IgD-negative memory B cell (primary cell): ENCODE results near the gene ASTN2. TPM values are rescaled to one million over a fixed set of nuclear protein-coding genes. Genes with fewer than 3 reads are reported as not detected.

Experiments
- H3K27ac Mint-ChIP-seq, 3 donors: one replicate each; pipeline ENCODE4 v1.8.0; 2020 to 2022; ENCODE audit warnings: mild to moderate bottlenecking in 3 of 3, mixed read lengths in 3 of 3, moderate library complexity in 1 of 3
- H3K27me3 Mint-ChIP-seq: one replicate; pipeline ENCODE4 v1.8.0; 2021; ENCODE audit warnings: mixed read lengths
- H3K36me3 Mint-ChIP-seq: one replicate; pipeline ENCODE4 v1.8.0; 2020; ENCODE audit warnings: mild to moderate bottlenecking, mixed read lengths
- H3K4me1 Mint-ChIP-seq, 3 donors: one replicate each; pipeline ENCODE4 v1.8.0; 2020 to 2022; ENCODE audit warnings: mixed read lengths in 3 of 3, mild to moderate bottlenecking in 1 of 3
- H3K4me3 Mint-ChIP-seq, 4 donors: one replicate each; pipeline ENCODE4 v1.8.0; 2020 to 2022; ENCODE audit warnings: mild to moderate bottlenecking in 4 of 4, mixed read lengths in 4 of 4, moderate library complexity in 3 of 4
- H3K9me3 Mint-ChIP-seq, 3 donors: one replicate each; pipeline ENCODE4 v1.8.0; 2020 to 2021; ENCODE audit warnings: mixed read lengths in 3 of 3, mild to moderate bottlenecking in 1 of 3
- polyA plus RNA-seq: library from polyadenylated mRNA; unstranded; fragments of 300-500 nt; fragmentation: Illumina TruSeq; gene quantifications from one replicate; pipeline ENCODE4 v1.2.3, GENCODE V29; 2021

Gene ASTN2
- polyA plus RNA-seq, 1 donor from 2014 or later: 2.7 TPM

GRCh38 chr9:116979456-116979855, 435.4 kb downstream of the ASTN2 start:
- Mint-ChIP-seq H3K36me3 (peaks cover 3% of the 10 kb centered on the region), H3K4me1 (no peaks in the 10 kb centered on the region), H3K4me3 (no peak overlapping the region), H3K9me3 (peaks cover 0 to 4% (median 3%) of the 10 kb centered on the region in 3 donors), H3K27me3 (no peaks in the 10 kb centered on the region), H3K27ac (no peak overlapping the region)

DNA sequence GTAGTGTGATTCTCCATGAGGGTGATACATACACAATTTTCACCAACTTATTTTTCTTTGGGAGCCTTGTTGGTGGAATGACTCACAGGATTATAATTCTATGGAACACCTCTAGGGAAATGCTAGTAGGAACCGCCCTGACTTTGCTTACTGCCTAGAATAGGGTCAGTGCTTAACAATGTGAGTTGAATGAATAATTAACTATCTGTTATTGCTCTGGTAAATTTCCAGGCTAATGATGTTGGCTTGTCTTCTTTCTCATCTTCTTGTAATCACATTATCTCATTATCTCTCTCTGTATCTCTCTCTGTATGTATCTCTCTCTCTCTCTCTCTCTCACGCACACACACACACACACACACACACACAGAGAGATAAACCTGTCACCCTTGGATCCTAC, 436.7 kb downstream of the ASTN2 start:
- Mint-ChIP-seq H3K36me3 (peaks cover 3% of the 10 kb centered on the region), H3K27me3 (no peaks in the 10 kb centered on the region), H3K27ac (no peak overlapping the region), H3K9me3 (peaks cover 0 to 4% (median 3%) of the 10 kb centered on the region in 3 donors), H3K4me3 (no peak overlapping the region), H3K4me1 (no peaks in the 10 kb centered on the region)

GRCh38 chr9:116975126-116975525, 439.7 kb downstream of the ASTN2 start:
- Mint-ChIP-seq H3K36me3 (peaks cover 3% of the 10 kb centered on the region), H3K9me3 (peaks cover 0 to 5% (median 1%) of the 10 kb centered on the region in 3 donors)

DNA sequence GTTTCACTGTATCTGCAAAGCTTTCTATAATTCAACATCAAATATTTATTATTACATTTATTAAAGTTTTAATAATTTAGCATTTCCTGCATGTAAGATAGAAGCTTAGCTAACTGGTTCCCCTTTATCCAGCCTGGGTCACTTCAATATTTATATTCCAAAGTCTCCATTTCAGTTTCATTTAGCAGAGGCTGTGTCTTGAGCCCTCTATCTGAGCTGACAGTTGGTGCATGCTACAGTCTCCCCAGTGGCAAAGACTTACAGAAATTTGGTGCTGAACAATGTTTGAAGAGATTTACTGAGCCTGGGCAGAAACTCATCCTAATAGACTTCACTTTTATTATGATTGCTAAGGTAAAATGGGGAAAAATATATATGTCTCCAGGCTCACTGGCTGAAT, 448.7 kb downstream of the ASTN2 start:
- H3K9me3 Mint-ChIP-seq: peaks cover 0 to 7% (median 3%) of the 10 kb centered on the region in 3 donors
- no peak overlapping the region for H3K27ac Mint-ChIP-seq

More at GRCh38 chr9:116975126-116975525, 439.7 kb downstream of the ASTN2 start:
- Mint-ChIP-seq H3K4me1 (no peaks in the 10 kb centered on the region), H3K27me3 (no peaks in the 10 kb centered on the region), H3K4me3 (no peak overlapping the region), H3K27ac (no peak overlapping the region)

GRCh38 chr9:116964258-116964657, 450.6 kb downstream of the ASTN2 start:
- Mint-ChIP-seq H3K4me3 (no peak overlapping the region), H3K4me1 (peaks cover 0 to under 1% (median 0%) of the 10 kb centered on the region in 3 donors), H3K27ac (no peak overlapping the region), H3K36me3 (no peaks in the 10 kb centered on the region), H3K9me3 (peaks cover 0 to 6% (median 5%) of the 10 kb centered on the region in 3 donors), H3K27me3 (peaks cover 1% of the 10 kb centered on the region)

More for the DNA sequence above, 448.7 kb downstream of the ASTN2 start:
- Mint-ChIP-seq H3K36me3 (no peaks in the 10 kb centered on the region), H3K27me3 (peaks cover 1% of the 10 kb centered on the region), H3K4me3 (no peak overlapping the region), H3K4me1 (no peaks in the 10 kb centered on the region)

GRCh38 chr9:116959809-116960208, 455.0 kb downstream of the ASTN2 start:
- H3K4me3 Mint-ChIP-seq: no peak overlapping the region
- H3K9me3 Mint-ChIP-seq: peaks cover 0 to 7% (median 5%) of the 10 kb centered on the region in 3 donors
- peaks cover 0 to 9% (median 5%) of the 10 kb centered on the region in 3 donors for H3K4me1 Mint-ChIP-seq
- H3K27ac Mint-ChIP-seq: no peak overlapping the region
- H3K36me3 Mint-ChIP-seq: no peaks in the 10 kb centered on the region
- H3K27me3 Mint-ChIP-seq: peaks cover 7% of the 10 kb centered on the region

GRCh38 chr9:116958881-116959280, 456.0 kb downstream of the ASTN2 start:
- H3K27ac Mint-ChIP-seq: peak overlapping the region in 1 of 3 donors; percentile 36

DNA sequence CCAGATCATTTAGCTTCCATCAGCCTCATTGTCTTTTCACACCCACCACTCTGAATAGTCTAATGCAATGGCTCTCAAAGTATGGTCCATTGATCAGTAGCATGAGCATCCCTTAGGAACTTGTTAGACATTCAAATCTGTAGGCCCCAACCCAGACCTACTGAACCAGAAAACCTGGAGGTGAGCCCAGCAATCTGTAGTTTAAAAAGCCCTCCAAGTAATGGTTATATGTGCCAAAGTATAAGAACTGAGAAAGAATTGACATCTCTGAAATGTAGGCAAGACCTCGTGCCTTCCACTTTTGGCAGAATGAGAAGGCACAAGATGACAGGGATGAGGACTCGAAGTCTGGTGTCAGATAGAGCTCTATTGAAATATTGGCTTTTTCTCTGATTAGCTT, 460.1 kb downstream of the ASTN2 start:
- H3K4me1 Mint-ChIP-seq: peaks cover 0 to 10% (median 5%) of the 10 kb centered on the region in 3 donors
- H3K27ac Mint-ChIP-seq: no peak overlapping the region

More at GRCh38 chr9:116958881-116959280, 456.0 kb downstream of the ASTN2 start:
- Mint-ChIP-seq H3K9me3 (peaks cover 0 to 7% (median 5%) of the 10 kb centered on the region in 3 donors), H3K36me3 (no peaks in the 10 kb centered on the region), H3K4me3 (peak overlapping the region in 2 of 4 donors; percentile 34 to 60), H3K27me3 (peaks cover 7% of the 10 kb centered on the region), H3K4me1 (peaks cover 0 to 9% (median 5%) of the 10 kb centered on the region in 3 donors)

GRCh38 chr9:116953271-116953670, 461.6 kb downstream of the ASTN2 start:
- H3K4me1 Mint-ChIP-seq: peaks cover 0 to 1% (median 0%) of the 10 kb centered on the region in 3 donors
- no peak overlapping the region for H3K27ac Mint-ChIP-seq
- peaks cover 3 to 4% (median 3%) of the 10 kb centered on the region in 3 donors for H3K9me3 Mint-ChIP-seq
- no peaks in the 10 kb centered on the region for H3K36me3 Mint-ChIP-seq
- H3K27me3 Mint-ChIP-seq: no peaks in the 10 kb centered on the region
- H3K4me3 Mint-ChIP-seq: no peak overlapping the region

More for the DNA sequence above, 460.1 kb downstream of the ASTN2 start:
- H3K27me3 Mint-ChIP-seq: peaks cover 6% of the 10 kb centered on the region
- peaks cover 2 to 4% (median 3%) of the 10 kb centered on the region in 3 donors for H3K9me3 Mint-ChIP-seq
- no peaks in the 10 kb centered on the region for H3K36me3 Mint-ChIP-seq
- no peak overlapping the region for H3K4me3 Mint-ChIP-seq

DNA sequence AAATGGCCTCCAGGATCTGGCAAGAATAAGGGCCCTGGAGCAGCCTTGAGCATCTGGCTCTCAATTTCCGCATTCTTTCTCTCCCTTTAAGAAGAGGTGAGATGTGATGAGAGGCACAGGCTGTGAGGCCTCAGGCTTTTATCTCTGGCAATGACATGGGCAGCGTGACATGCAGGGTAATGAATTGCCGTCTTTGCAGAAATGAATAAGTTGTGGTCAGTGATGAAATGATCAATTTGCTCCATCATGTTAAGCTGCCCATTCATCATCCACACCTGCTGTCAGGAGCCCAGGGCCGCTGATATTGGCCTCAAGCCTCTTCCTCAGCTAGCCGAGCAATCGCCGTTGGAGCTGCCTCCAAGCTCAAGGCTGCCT, 462.4 kb downstream of the ASTN2 start:
- H3K36me3 Mint-ChIP-seq: no peaks in the 10 kb centered on the region
- no peaks in the 10 kb centered on the region for H3K27me3 Mint-ChIP-seq
- H3K27ac Mint-ChIP-seq: no peak overlapping the region
- H3K4me1 Mint-ChIP-seq: peaks cover 0 to 1% (median 0%) of the 10 kb centered on the region in 3 donors
- H3K4me3 Mint-ChIP-seq: no peak overlapping the region
- H3K9me3 Mint-ChIP-seq: peaks cover 3 to 4% (median 3%) of the 10 kb centered on the region in 3 donors

DNA sequence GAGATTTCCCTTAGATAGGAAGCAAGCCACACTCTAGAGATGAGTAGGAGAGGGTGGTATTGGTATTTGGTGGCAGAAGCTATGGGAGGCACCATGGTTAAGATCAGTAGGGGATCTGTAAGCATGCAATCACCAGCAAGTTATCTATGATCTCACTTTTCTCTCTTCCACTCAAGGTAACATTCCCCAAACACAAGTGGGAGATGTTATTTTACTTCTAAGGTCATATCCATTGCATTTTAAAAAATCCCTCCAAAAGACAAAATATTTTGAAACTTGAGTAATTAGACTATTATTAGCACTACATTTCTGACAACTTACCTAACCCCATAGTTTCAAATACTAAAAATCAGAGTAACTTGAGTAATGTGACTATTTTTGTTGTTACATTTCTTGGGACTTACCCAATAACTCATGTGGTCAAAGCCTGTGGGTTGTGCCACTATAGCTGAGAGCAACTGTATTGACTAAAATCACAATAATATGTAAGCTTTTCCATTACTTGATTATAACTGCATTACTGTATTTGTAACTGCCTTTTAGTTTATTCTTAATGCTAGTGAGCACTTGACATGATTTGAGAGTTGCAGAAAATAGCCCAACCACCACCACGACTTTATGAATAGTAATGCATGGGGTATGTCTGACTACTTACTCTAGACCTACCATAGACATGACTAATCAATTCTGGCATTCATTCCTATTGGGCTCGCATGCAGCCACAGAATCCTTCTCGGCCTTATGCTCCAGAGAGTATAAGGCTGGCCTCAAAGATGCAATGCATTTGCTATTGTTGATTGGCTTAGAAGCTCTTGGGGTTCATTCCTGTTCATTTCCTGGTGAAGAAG, 463.0 kb downstream of the ASTN2 start:
- H3K4me3 Mint-ChIP-seq: no peak overlapping the region
- H3K9me3 Mint-ChIP-seq: peaks cover 1 to 4% (median 3%) of the 10 kb centered on the region in 3 donors
- no peaks in the 10 kb centered on the region for H3K36me3 Mint-ChIP-seq
- no peaks in the 10 kb centered on the region for H3K27me3 Mint-ChIP-seq
- no peak overlapping the region for H3K27ac Mint-ChIP-seq
- H3K4me1 Mint-ChIP-seq: peaks cover 0 to 1% (median 0%) of the 10 kb centered on the region in 3 donors

- no peaks in the 10 kb centered on the region for H3K27me3 Mint-ChIP-seq
- no peak overlapping the region for H3K27ac Mint-ChIP-seq
- peaks cover 3 to 8% (median 8%) of the 10 kb centered on the region in 3 donors for H3K4me1 Mint-ChIP-seq
- peaks cover 0 to 4% (median 2%) of the 10 kb centered on the region in 3 donors for H3K9me3 Mint-ChIP-seq
- no peaks in the 10 kb centered on the region for H3K36me3 Mint-ChIP-seq
- H3K4me3 Mint-ChIP-seq: no peak overlapping the region
These were observed 469.0 kb downstream of the ASTN2 start for GRCh38 chr9:116945817-116946216.

- Mint-ChIP-seq H3K27ac (no peak overlapping the region), H3K27me3 (no peaks in the 10 kb centered on the region), H3K9me3 (peaks cover 0 to 4% (median 0%) of the 10 kb centered on the region in 3 donors), H3K4me3 (no peak overlapping the region), H3K4me1 (peaks cover 3 to 8% (median 7%) of the 10 kb centered on the region in 3 donors), H3K36me3 (no peaks in the 10 kb centered on the region)
These were observed 469.9 kb downstream of the ASTN2 start for GRCh38 chr9:116944714-116945534.

- no peak overlapping the region for H3K4me3 Mint-ChIP-seq
These were observed 470.9 kb downstream of the ASTN2 start for GRCh38 chr9:116943970-116944369.

DNA sequence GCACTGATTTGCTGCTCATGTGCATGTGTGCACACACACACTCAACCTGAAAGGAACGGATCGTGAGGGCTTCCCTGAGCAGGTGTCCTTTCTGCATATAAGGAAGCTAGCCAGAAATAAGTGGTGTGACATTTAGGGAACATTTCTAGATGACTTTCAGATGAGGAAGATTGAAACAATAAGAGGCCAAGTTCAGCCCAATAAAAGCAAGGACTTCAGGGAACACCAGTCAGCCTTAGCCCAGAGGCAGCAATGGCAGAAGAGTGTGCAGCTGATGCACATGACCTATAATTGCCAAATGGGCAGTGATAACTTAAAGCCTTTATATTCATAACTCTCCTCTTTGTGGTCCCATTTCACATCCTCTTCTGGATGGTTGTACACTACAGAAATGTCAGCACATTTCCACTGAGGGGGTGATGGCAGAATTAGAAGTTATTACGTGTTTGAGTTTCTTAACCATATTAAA, 472.2 kb downstream of the ASTN2 start:
- Mint-ChIP-seq H3K4me1 (peaks cover 3 to 8% (median 7%) of the 10 kb centered on the region in 3 donors), H3K4me3 (no peak overlapping the region), H3K9me3 (peaks cover 0 to 2% (median 0%) of the 10 kb centered on the region in 3 donors), H3K27ac (no peak overlapping the region), H3K36me3 (no peaks in the 10 kb centered on the region), H3K27me3 (no peaks in the 10 kb centered on the region)

More at GRCh38 chr9:116943970-116944369, 470.9 kb downstream of the ASTN2 start:
- no peaks in the 10 kb centered on the region for H3K36me3 Mint-ChIP-seq
- H3K27me3 Mint-ChIP-seq: no peaks in the 10 kb centered on the region
- H3K4me1 Mint-ChIP-seq: peaks cover 3 to 8% (median 7%) of the 10 kb centered on the region in 3 donors
- H3K9me3 Mint-ChIP-seq: peaks cover 0 to 4% (median 0%) of the 10 kb centered on the region in 3 donors
- no peak overlapping the region for H3K27ac Mint-ChIP-seq
